GM21786 (cell line): ENCODE measurements around the gene EBF4.
"Not testable (repeated sequence)": the region's sequence is repeated elsewhere in the genome, so short reads cannot be mapped to it uniquely, and the experiment has no call there.

Source experiments
- ATAC-seq: cut with Tn5 transposase; IDR thresholded peaks from one replicate; pipeline ENCODE4 v1.9.1; 2021; ENCODE audit not compliant: unreplicated experiment

The EBF4 gene

GRCh38 chr20:2755451-2756055 lies 63.0 kb downstream of the EBF4 start:
- no peak for ATAC-seq

DNA sequence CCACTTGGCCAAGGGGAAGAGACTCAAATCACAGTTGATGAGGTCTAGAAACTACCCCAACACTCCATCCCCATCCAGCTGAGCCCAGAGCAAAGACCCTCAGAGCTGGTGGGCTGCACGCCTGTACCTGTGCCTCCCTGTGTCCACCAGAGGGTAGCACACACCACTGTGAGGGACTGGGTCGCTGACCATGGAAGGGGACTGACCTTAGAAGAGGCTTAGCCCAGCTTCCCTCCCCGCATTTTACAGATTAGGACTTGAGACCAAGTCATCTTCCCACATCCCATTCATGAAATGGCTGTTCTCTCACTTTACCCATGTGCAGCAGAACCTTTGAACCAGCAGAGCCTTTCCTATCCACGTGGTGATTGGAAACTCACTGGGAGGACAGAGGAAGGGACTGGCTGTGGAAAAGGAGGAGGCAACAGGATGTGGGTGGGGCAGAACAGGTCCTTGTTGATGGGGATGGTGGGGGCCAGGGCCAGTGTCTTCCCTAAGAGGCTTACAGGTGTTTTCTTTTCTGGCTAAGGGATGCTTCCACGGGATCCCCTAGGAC lies 63.6 kb downstream of the EBF4 start:
- ATAC-seq: no peak

DNA sequence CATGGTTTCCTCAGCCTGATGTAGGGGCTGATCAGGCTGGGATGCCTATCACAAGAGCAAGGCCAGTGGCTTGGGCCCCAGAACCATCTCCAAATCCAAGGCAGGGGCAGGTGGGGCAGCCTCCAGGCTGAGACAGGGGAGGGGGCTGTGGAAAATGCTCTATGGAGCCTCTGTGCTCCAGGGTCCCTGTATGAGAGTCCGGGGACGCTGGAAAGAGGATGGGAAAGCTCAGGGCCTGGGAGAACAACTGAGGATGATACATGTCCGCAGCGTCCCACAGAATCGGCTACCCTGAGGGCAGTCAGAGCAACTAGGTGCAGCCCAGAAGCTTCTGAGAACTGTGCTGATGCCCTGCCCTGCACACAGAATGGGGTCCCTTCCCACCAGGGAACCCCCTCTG lies 64.4 kb downstream of the EBF4 start:
- ATAC-seq: no peak

DNA sequence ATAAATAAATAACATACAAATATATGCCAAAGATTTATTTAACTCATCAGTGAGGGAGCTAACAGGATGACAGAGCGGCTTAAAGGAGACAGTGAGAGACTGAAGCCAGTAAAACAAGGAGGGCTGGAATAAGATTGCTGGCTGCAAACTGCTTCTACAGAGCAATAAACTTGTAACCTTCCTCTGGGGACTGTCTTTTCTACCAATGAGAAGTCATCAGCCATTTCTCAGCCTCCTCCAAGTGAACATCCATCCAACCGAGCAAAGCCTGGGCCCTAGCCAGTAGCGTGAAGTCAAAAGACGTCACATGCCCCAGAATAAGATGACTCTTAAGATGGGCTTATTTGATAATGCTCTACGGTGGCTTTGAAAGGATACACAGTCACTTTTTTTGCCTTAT lies 65.4 kb downstream of the EBF4 start:
- no peak for ATAC-seq

GRCh38 chr20:2759143-2759542 lies 66.6 kb downstream of the EBF4 start:
- ATAC-seq: no peak

DNA sequence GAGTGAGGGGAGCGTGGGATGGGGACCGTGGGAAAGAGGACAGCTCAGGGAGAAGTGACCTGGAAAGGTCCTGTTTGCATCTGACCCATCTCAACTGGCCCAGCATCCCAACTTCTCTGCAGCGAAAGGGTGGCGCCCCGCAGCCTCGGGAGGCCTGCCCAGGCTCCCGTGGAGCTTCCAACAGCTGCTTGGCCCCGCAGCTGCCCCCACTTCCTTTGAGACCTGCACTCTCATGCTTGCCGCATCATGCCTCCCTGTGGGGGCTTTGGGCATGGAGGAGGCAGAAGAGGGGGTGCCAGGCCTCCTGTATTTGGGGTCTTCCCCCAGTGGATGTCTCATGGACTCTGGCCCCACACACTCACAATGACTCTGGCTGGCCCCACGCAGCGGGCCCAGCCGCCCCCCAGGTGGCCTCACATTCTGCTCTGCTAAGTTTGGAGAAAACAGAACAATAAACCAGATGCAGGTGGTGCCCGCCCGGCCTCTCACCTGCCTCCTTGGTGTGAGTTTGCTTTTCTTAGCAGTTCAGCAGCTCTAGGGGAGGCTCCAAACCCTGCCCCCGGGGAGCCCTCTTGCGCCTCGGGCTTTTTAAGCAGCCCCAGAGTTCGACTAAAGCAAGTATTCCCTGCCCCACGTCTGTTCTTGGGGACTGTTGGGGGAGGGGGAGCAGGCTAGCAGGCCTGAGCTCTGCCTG lies 67.2 kb downstream of the EBF4 start:
- no peak for ATAC-seq

- no peak for ATAC-seq
Measured at GRCh38 chr20:2760297-2760951, 67.8 kb downstream of the EBF4 start.

DNA sequence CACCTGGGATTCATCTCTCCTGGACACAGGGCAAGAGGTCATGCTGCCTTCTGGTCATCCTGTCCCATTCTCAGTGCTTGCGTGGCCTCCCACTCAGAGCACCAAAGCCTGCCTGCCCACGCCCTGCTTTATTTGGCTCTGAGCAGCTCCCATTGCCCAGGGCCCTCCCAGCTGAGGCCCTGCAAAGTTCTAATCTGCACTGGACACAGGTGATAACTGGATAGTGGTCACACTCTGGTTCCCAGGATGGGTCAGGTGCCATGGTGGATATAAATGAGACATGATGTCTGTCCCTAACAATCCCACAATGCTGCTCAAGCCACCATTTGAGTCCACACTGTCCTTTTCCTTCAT lies 68.3 kb downstream of the EBF4 start:
- ATAC-seq: no peak

DNA sequence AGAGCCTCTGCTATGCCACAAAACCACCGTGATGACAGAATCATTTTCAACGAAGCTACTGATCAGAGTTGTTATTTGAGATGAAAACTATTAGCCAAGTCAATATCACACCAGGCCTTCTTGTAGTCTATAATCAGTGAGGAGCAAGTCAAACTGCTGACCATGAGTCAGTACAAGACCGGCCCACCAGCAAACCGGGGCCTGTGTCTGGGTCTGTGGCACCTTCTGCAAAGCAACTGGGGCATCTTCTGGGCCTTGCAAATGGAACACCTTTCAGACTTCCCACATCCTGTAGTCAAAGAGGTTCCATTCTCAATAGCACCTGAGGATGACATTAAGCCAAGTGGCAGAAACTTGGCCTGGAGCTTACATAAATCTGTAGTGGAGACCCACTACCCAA lies 69.3 kb downstream of the EBF4 start:
- no peak for ATAC-seq

GRCh38 chr20:2762578-2763131 lies 70.1 kb downstream of the EBF4 start:
- ATAC-seq: no peak

- ATAC-seq: no peak
Measured at GRCh38 chr20:2763186-2763585, 70.6 kb downstream of the EBF4 start.

- no peak for ATAC-seq
Measured at GRCh38 chr20:2767768-2768631, 75.4 kb downstream of the EBF4 start.

GRCh38 chr20:2768632-2769015 lies 76.0 kb downstream of the EBF4 start:
- ATAC-seq: no peak

GRCh38 chr20:2770091-2770490 lies 77.5 kb downstream of the EBF4 start:
- ATAC-seq: not testable (repeated sequence)

DNA sequence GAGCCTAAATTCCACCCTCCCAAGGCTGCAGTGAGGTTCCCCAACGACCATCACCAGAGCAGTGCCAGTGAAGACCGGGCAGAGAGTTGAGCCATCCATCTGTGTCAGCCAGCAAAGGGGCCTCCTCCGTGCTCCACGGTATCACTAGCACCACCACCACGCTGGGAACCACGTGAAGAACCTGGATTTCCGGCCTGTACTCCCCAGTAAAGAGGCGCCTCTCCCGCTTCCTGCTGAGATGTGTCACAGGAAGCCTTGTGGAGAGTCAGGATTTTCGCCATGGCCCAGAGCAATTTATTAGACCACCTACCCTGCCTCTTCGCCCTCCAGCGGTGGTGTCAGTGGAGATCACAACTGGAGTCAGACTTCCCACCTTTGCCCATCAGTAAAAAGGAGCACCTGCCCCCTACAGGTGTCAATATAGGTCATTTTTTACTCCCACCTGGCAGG lies 79.1 kb downstream of the EBF4 start:
- ATAC-seq: no peak

DNA sequence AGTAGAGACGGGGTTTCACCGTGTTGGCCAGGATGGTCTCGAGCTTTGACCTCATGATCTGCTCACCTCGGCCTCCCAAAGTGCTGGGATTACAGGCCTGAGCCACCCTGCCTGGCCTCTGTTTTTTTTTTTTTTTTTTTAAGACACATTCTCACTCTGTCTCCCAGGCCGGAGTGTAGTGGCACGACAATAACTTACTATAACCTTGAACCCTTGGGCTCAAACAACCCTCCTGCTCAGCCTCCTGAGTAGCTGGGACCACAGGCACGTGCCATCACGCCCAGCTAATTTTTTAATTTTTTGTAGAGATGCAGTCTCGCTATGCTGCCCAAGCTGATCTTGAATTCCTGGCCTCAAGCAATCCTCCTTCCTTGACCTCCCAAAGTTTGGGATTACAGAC lies 81.2 kb downstream of the EBF4 start:
- no peak for ATAC-seq

DNA sequence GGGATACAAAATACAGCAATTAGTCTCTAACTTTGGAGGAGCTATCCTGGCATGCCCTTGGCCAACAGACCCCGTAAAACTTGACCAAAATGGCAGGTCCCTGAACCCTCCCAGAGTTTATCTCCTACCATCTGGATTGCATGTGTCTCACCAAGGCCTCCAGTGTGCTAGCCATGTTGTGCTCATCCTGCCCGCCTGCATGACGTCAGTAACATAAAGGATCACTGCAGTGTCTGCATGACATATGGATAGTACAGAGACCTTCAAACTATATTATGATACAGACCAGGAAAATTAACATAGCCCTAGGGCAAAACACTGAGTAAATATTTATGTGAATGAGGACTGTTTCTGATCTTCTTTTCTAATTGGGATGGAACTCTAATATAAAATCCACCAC lies 82.6 kb downstream of the EBF4 start:
- no peak for ATAC-seq

GRCh38 chr20:2778602-2779321 lies 86.2 kb downstream of the EBF4 start:
- no peak for ATAC-seq

DNA sequence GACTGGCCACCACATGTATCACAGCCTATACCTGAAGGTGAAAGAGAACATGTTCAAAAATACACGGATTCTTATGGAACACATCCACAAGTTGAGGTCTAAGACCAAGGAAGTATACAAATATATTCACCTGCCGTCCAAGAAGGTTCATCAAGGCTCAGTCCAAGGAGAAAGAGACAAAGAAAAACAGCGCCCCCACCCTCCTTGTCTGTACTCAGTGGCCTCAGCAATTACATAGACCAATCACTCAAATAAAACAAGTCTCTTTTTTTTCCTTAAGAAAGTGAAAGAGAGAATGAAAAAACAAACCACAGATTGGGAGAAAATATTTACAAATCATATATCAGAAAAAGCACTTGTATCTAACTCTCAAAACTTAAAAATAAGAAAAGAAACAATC lies 88.4 kb downstream of the EBF4 start:
- no peak for ATAC-seq

DNA sequence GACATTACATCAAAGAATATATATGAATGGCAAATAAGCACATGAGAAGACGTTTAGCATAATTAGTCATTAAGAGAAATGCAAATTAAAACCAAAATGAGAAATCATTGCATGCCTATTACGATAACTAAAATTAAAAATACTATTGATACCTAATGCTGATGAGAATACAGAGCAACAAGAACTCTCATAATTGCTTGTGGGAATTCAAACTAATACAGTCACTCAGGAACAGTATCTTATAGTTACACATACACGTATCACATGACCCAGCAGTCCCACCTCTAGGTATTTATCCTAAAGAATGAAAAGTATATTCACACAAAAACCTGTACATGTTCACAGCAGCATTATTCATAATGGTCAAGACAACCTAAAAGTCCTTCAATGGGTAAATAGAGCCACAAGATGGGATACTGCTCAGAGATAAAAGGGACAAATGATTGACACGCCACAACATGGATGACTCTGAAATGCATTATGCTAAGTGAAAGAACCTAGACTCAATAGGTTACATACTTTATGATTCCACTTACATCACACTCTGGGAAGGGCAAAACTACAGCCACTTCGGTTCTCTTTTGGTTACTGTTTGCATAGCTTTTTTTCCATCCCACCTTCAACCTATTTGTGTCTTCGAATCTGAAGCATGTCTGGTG lies 91.5 kb downstream of the EBF4 start:
- ATAC-seq: no peak
